RKO (cell line): ENCODE data around the gene HJURP.

Source experiments
- DNase-seq: peaks from one replicate; pipeline ENCODE4 v3.0.0-alpha.2; 2016; ENCODE audit warnings: low spot score

Gene HJURP

DNA sequence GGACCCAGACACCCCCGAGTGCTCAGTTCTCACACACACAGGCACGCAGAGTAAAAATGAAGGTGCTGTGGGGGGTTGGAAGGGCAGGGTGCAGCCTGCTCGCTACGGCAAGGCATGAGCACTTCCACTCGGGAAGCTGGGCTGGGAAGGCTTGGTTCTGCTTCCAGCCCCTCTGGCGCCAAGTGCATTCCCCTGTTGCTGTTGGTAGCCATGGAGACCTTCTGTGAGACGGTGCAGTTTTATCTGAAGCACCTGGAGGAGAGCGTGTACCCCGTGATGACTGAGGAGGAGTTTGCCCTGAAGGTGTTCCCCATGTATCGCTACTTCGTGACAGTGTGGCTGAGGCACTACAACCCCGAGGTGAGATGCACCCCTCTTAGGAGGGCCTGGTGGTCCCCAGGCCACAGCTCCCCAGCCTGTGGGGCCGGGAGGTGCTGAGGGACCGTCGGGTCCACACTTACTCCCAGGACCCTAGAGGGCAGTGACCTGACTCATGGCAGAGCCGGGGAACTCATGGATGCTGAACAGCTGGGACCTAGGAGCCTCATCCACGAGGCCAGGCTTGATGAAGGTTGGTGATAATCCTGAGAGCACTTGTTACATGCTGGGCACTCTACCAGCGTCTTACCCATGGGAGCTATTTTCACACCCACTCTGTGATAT, 60.7 kb downstream of the HJURP start:
- no peak for DNase-seq

DNA sequence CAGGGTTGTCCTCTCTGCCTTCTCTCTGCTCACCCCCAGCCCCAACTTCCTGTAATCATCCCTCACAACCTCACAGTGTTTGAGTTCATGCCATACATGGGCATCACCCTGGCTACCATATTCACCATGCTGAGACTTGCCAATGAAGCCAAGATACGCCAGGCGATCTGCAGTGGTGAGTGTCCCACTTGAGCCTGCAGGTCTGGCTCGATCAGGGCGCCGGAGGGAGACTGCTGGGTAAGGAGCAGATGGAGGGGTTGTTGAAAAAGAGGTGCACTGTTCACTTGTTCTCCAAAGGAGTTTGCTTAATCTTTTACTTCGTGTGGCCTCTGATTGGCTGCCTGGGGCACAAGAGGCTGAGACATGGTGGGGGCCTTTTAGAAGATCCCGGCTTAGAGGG, 61.6 kb downstream of the HJURP start:
- DNase-seq: no peak

DNA sequence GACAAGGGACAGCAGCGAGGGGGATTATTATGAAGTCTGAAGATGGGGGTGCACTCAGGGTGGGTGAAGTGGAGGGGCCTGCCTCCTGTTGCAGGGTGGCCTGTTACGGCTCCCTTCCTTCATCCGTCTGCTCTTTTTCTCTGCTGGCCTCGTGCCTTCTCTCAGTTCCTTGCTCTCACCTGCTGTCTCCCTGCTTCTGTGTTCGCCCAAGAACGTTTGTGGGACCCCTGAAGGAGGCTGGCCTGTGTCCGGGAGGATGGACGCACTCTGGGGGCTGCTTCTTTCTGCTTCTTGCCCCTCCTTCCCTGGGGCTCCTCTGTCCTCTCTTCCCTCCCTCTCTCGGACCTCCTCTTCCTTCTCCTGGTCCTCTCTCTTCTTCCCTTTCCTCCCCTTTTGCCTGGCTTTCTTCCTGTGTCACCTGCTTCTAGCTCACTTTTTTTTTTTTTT, 62.4 kb downstream of the HJURP start:
- DNase-seq: no peak

DNA sequence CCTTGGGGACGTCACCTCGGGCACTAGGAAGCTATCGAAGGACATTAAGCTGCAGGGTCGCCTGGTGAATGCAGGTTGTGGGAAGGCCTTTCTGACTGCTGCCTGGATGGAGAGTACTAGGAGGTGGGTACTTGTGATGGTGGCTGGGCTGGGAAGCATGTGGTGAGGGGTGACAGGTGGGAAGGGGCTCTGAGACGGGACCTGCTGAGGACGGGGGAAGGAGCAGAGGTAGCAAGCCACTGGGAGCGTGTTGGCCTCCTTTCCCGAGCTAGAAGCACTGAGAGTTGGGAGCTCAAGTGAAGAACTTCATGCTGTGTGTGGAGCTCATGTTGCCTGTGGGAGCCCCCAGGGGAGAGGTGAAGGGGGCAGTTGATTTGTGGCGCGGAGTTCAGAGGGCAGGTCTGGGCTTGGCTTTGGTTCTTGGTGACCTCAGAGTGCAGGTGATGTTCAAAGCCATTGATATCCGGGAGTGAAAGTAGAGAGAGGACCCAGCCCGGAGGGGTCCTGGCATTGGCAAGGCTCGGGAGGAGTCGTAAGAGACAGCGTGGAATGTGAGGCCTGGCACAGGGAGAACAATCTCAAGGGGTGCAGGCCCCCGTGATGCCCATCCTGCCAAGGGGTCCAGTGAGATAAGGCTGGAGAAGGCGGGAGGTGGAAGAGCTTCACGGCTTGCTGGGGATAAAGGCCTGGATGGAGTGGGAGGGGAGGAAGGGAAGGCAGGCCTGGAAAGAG, 63.0 kb downstream of the HJURP start:
- DNase-seq: no peak

DNA sequence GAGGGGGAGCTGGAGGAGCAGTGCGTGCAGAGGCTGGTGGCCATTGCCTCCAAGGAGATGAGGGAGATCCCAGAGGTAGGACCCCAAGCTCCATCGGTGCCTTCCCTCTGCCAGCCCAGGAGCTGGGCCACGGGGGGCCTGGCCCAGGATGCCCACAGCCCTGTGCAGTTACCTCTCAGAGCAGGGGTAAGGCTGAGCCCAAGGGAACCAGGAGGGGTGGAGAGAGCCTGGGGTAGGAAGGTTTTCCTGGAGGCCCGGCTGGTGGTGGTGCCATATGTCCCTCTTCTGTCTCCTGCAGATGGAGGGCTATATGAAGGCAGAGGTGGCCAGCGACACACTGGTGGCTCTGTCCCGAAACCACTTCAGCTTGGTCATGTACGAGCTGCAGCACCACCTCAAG, 64.8 kb downstream of the HJURP start:
- DNase-seq: no peak
